Mammary epithelial cell (primary cell): ENCODE measurements around the gene MYCBP.

Source experiments
- CTCF ChIP-seq, 2 donors: IDR thresholded peaks in 1 of 2; conservative IDR thresholded peaks in 1 of 2; 2 replicates each; pipeline ENCODE4 v1.5.1; 2011 to 2012; ENCODE audit warnings: inconsistent platforms in 2 of 2, low read length in 2 of 2, mild to moderate bottlenecking in 2 of 2, control low read depth in 1 of 2, low read depth in 1 of 2; ENCODE audit not compliant: insufficient read depth in 1 of 2; ENCODE audit errors: extremely low read depth in 1 of 2
- EZH2 ChIP-seq: IDR thresholded peaks from 2 replicates; pipeline ENCODE4 v1.6.1; 2012; ENCODE audit warnings: low read length, inconsistent platforms, borderline replicate concordance

DNA sequence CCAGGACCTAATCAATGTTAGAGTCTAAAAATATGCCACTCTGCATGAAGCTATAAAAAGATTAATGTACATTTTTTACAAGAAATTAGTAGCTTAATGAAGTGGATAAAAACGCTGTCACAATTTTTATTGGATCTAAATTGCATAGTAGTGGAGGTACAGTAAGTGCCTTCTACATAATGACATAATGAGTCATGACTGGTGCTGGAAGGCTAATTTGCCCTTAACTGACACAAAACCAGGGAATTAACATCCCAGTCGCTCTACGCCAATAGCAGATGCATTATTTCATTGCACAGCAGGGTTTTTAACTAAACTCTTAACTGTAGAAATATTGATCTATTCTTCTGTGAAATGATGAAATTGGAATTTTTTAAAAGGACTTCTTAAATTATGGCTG lies 46.9 kb downstream of the MYCBP start:
- TF ChIP-seq CTCF (conservative IDR thresholded peaks at IDR 0.05 in 1 of 2, IDR thresholded peaks at IDR 0.05 in 1 of 2; ENCODE audit: extremely low read depth in 1 of 2, insufficient read depth in 1 of 2, low read depth in 1 of 2, low read length in 2 of 2) (no peak), EZH2 (no peak)
